HEK293 (cell line): ENCODE results near the gene CDC37.

Source experiments
- CTCF ChIA-PET: fragments of 350-600 bp; formaldehyde crosslinking; extraction: SDS; loops from one replicate; lab custom pipeline; 2021; ENCODE audit warnings: antibody characterized with exemption; lab: Yijun Ruan, JAX
- POLR2A ChIA-PET: fragments of 300-600 bp; formaldehyde crosslinking; extraction: SDS; loops from one replicate; lab custom pipeline; 2020; ENCODE audit warnings: antibody characterized with exemption, inconsistent platforms; lab: Yijun Ruan, JAX
- H3K27ac ChIP-seq: fragments of 200-500 bp; sonication (Bioruptor generic); 2 replicates; pipeline ENCODE4 v1.5.1; 2014; ENCODE audit warnings: low read depth, low read length, control low read depth, inconsistent platforms; ENCODE audit errors: extremely low read depth
- H3K36me3 ChIP-seq, 2 experiments: fragments of 200-500 bp in 1 of 2; sonication (Bioruptor generic) in 1 of 2; 1 replicate in 1 of 2; 2 replicates in 1 of 2; pipeline ENCODE4 v1.5.1; 2014 to 2017; ENCODE audit warnings: inconsistent platforms in 2 of 2, low read length in 2 of 2; ENCODE audit not compliant: control insufficient read depth in 2 of 2, insufficient read depth in 1 of 2
- H3K4me1 ChIP-seq: fragments of 200-500 bp; sonication (Bioruptor generic); 2 replicates; pipeline ENCODE4 v1.5.1; 2014; ENCODE audit warnings: mild to moderate bottlenecking, low read length, inconsistent platforms; ENCODE audit not compliant: control insufficient read depth, insufficient read depth
- H3K4me3 ChIP-seq: 2 replicates; pipeline ENCODE4 v1.5.1; 2011; ENCODE audit warnings: low read depth, mild to moderate bottlenecking, control low read depth, low read length, moderate library complexity
- H3K9me3 ChIP-seq: fragments of 200-500 bp; sonication (Bioruptor generic); 2 replicates; pipeline ENCODE4 v1.5.1; 2014; ENCODE audit warnings: low read depth, low read length, inconsistent platforms; ENCODE audit not compliant: control insufficient read depth, insufficient read depth
- EGR2 ChIP-seq: fragments of 450-650 bp; formaldehyde crosslinking; IDR thresholded peaks from 2 replicates; pipeline ENCODE4 v1.5.1; 2016; ENCODE audit warnings: low read depth, missing biosample characterization, missing genetic modification characterization
- GLIS1 ChIP-seq: fragments of 450-650 bp; formaldehyde crosslinking; IDR thresholded peaks from 2 replicates; pipeline ENCODE4 v1.5.1; 2016; ENCODE audit warnings: missing biosample characterization, missing genetic modification characterization
- HOXC10 ChIP-seq: sonication (generic); formaldehyde crosslinking; IDR thresholded peaks from 2 replicates; pipeline ENCODE4 v1.8.1; 2023; ENCODE audit warnings: mild to moderate bottlenecking, missing genetic modification reagents
- KLF1 ChIP-seq: fragments of 450-650 bp; formaldehyde crosslinking; IDR thresholded peaks from 2 replicates; pipeline ENCODE4 v1.5.1; 2016; ENCODE audit warnings: missing biosample characterization, missing genetic modification characterization
- KLF17 ChIP-seq: fragments of 450-650 bp; formaldehyde crosslinking; IDR thresholded peaks from 2 replicates; pipeline ENCODE4 v1.5.1; 2016; ENCODE audit warnings: missing biosample characterization, missing genetic modification characterization
- KLF8 ChIP-seq: fragments of 450-650 bp; formaldehyde crosslinking; IDR thresholded peaks from 2 replicates; pipeline ENCODE4 v1.5.1; 2016; ENCODE audit warnings: missing biosample characterization, missing genetic modification characterization
- KLF9 ChIP-seq: fragments of 450-650 bp; formaldehyde crosslinking; IDR thresholded peaks from 2 replicates; pipeline ENCODE4 v1.5.1; 2016; ENCODE audit warnings: missing biosample characterization, missing genetic modification characterization, low read depth
- OSR2 ChIP-seq: fragments of 450-650 bp; formaldehyde crosslinking; IDR thresholded peaks from 2 replicates; pipeline ENCODE4 v1.5.1; 2016; ENCODE audit warnings: missing biosample characterization, missing genetic modification characterization
- PBX3 ChIP-seq: sonication (generic); formaldehyde crosslinking; IDR thresholded peaks from 2 replicates; pipeline ENCODE4 v1.8.1; 2022; ENCODE audit warnings: mild to moderate bottlenecking, moderate library complexity, missing genetic modification reagents
- PRDM10 ChIP-seq: fragments of 450-650 bp; formaldehyde crosslinking; IDR thresholded peaks from 2 replicates; pipeline ENCODE4 v1.5.1; 2016; ENCODE audit warnings: missing biosample characterization, missing genetic modification characterization
- SP2 ChIP-seq: fragments of 450-650 bp; formaldehyde crosslinking; IDR thresholded peaks from 2 replicates; pipeline ENCODE4 v1.5.1; 2016; ENCODE audit warnings: missing biosample characterization, missing genetic modification characterization
- SP7 ChIP-seq: fragments of 450-650 bp; formaldehyde crosslinking; IDR thresholded peaks from 2 replicates; pipeline ENCODE4 v1.5.1; 2016; ENCODE audit warnings: missing biosample characterization, missing genetic modification characterization
- TRIM28 ChIP-seq: IDR thresholded peaks from 2 replicates; pipeline ENCODE4 v1.6.1; 2011; ENCODE audit warnings: low read length, control low read depth, borderline replicate concordance
- WT1 ChIP-seq: fragments of 450-650 bp; formaldehyde crosslinking; IDR thresholded peaks from 2 replicates; pipeline ENCODE4 v1.5.1; 2016; ENCODE audit warnings: missing biosample characterization, missing genetic modification characterization
- ZBTB17 ChIP-seq: fragments of 450-650 bp; formaldehyde crosslinking; IDR thresholded peaks from 2 replicates; pipeline ENCODE4 v1.5.1; 2016; ENCODE audit warnings: missing biosample characterization, missing genetic modification characterization
- ZBTB20 ChIP-seq: fragments of 450-650 bp; formaldehyde crosslinking; IDR thresholded peaks from 2 replicates; pipeline ENCODE4 v1.5.1; 2016; ENCODE audit warnings: missing biosample characterization, missing genetic modification characterization
- ZBTB49 ChIP-seq: fragments of 450-650 bp; formaldehyde crosslinking; IDR thresholded peaks from 2 replicates; pipeline ENCODE4 v1.5.1; 2016; ENCODE audit warnings: missing biosample characterization, missing genetic modification characterization, low read depth
- ZBTB7A ChIP-seq: fragments of 450-650 bp; formaldehyde crosslinking; IDR thresholded peaks from 2 replicates; pipeline ENCODE4 v1.5.1; 2016; ENCODE audit warnings: low read depth, missing biosample characterization, missing genetic modification characterization
- ZFHX2 ChIP-seq: fragments of 450-650 bp; formaldehyde crosslinking; conservative IDR thresholded peaks from 2 replicates; pipeline ENCODE4 v1.5.1; 2016; ENCODE audit warnings: missing biosample characterization, missing genetic modification characterization
- ZIC2 ChIP-seq: fragments of 450-650 bp; formaldehyde crosslinking; IDR thresholded peaks from 2 replicates; pipeline ENCODE4 v1.5.1; 2016; ENCODE audit warnings: missing biosample characterization, missing genetic modification characterization
- ZNF341 ChIP-seq: fragments of 450-650 bp; formaldehyde crosslinking; IDR thresholded peaks from 2 replicates; pipeline ENCODE4; 2016; ENCODE audit warnings: low read depth, missing biosample characterization, missing genetic modification characterization
- ZNF366 ChIP-seq: fragments of 450-650 bp; formaldehyde crosslinking; conservative IDR thresholded peaks from 2 replicates; pipeline ENCODE4 v1.5.1; 2016; ENCODE audit warnings: missing biosample characterization, missing genetic modification characterization
- ZNF398 ChIP-seq: fragments of 450-650 bp; formaldehyde crosslinking; IDR thresholded peaks from 2 replicates; pipeline ENCODE4 v1.5.1; 2017; ENCODE audit warnings: missing biosample characterization, missing genetic modification characterization
- ZNF501 ChIP-seq: fragments of 450-650 bp; formaldehyde crosslinking; IDR thresholded peaks from 2 replicates; pipeline ENCODE4 v1.5.1; 2016; ENCODE audit warnings: missing biosample characterization, missing genetic modification characterization
- ZNF600 ChIP-seq: fragments of 450-650 bp; formaldehyde crosslinking; IDR thresholded peaks from 2 replicates; pipeline ENCODE4 v1.5.1; 2016; ENCODE audit warnings: missing biosample characterization, missing genetic modification characterization
- ZNF660 ChIP-seq: fragments of 450-650 bp; IDR thresholded peaks from 2 replicates; pipeline ENCODE4 v1.5.1; 2018; ENCODE audit warnings: missing biosample characterization, mild to moderate bottlenecking, missing genetic modification characterization
- ZNF701 ChIP-seq: fragments of 450-650 bp; formaldehyde crosslinking; IDR thresholded peaks from 2 replicates; pipeline ENCODE4 v1.5.1; 2016; ENCODE audit warnings: missing biosample characterization, missing genetic modification characterization
- ZXDB ChIP-seq: fragments of 450-650 bp; formaldehyde crosslinking; IDR thresholded peaks from 2 replicates; pipeline ENCODE4 v1.5.1; 2016; ENCODE audit warnings: missing biosample characterization, missing genetic modification characterization

Gene CDC37

GRCh38 chr19:10418485-10419199 lies 15.3 kb upstream of the CDC37 start:
- ChIA-PET CTCF (interaction anchor here (0.6 to 9.1 kb wide), 16 partner anchors 9 to 1670 kb away, joined by 3 to 193 read pairs (median 3); partner anchors contain the start of genes CDC37, ICAM1 and QTRT1), POLR2A (interaction anchor here (0.6 to 1.4 kb wide), 7 partner anchors 9 to 957 kb away, joined by 3 to 8 read pairs (median 4); partner anchors contain the start of genes CDC37, DNM2, ICAM5 and TYK2)
- no peaks in the 10 kb centered on the region for H3K9me3 ChIP-seq
- H3K4me1 ChIP-seq = 0 out of 2 replicates have a peak, but pooled peaks cover 8% of the 10 kb centered on the region
- peak overlapping the region; percentile 30; the same call in 1 of the 2 replicates for H3K4me3 ChIP-seq
- H3K27ac ChIP-seq = no peak overlapping the region
- no peaks in the 10 kb centered on the region for H3K36me3 ChIP-seq
- no peak for TF ChIP-seq ZNF341 (tag by site-specific recombination)
- no peak for TF ChIP-seq ZIC2 (tag by site-specific recombination)
- no peak; the same call in 1 of the 2 replicates for TF ChIP-seq ZBTB20
- TF ChIP-seq WT1 (tag by site-specific recombination) = 0 out of 2 replicates have a peak, but pooled peaks have one; percentile 6
- TF ChIP-seq KLF9 (tag by site-specific recombination) = peak; percentile 33; the same call in 1 of the 2 replicates
- peak; percentile 52; the same call in 1 of the 2 replicates for TF ChIP-seq GLIS1
- no peak for TF ChIP-seq TRIM28
- TF ChIP-seq ZNF366 (tag by site-specific recombination) = peak; percentile 47; the same call in 1 of the 2 replicates
- peak; percentile 49 for TF ChIP-seq SP2 (tag by site-specific recombination)
- no peak for TF ChIP-seq PBX3 (CRISPR knock-in tag)
- TF ChIP-seq ZFHX2 = peak; percentile 89
- peak; percentile 68 for TF ChIP-seq ZNF600 (tag by site-specific recombination)
- TF ChIP-seq PRDM10 (tag by site-specific recombination) = peak; percentile 98
- peak; percentile 11; the same call in 1 of the 2 replicates for TF ChIP-seq KLF8 (tag by site-specific recombination)
- TF ChIP-seq ZNF398 (tag by site-specific recombination) = peak; percentile 35; the same call in 1 of the 2 replicates
- TF ChIP-seq ZNF501 (tag by site-specific recombination) = 0 out of 2 replicates have a peak, but pooled peaks have one; percentile 14
- no peak for TF ChIP-seq ZBTB49 (tag by site-specific recombination)
- peak; percentile 87 for TF ChIP-seq EGR2 (tag by site-specific recombination)
- TF ChIP-seq ZBTB7A (tag by site-specific recombination) = 0 out of 2 replicates have a peak, but pooled peaks have one; percentile 26
- no peak for TF ChIP-seq HOXC10 (CRISPR knock-in tag)
- peak; percentile 70 for TF ChIP-seq ZXDB (tag by site-specific recombination)
- peak; percentile 19; the same call in 1 of the 2 replicates for TF ChIP-seq OSR2 (tag by site-specific recombination)
- TF ChIP-seq SP7 (tag by site-specific recombination) = peak; percentile 98
- TF ChIP-seq KLF1 (tag by site-specific recombination) = peak; percentile 50; the same call in 1 of the 2 replicates
- TF ChIP-seq ZNF701 = no peak
- 0 out of 2 replicates have a peak, but pooled peaks have one; percentile 10 for TF ChIP-seq ZBTB17
- peak; percentile 51 for TF ChIP-seq KLF17 (tag by site-specific recombination)
- TF ChIP-seq ZNF660 (tag by site-specific recombination) = no peak
